GM21576 (cell line): Measurements from ENCODE around the gene SYNDIG1L.
"Not testable (repeated sequence)": the region's sequence is repeated elsewhere in the genome, so short reads cannot be mapped to it uniquely, and the experiment has no call there.

Experiments
- ATAC-seq: cut with Tn5 transposase; IDR thresholded peaks from one replicate; pipeline ENCODE4 v1.9.1; 2021; ENCODE audit warnings: mild to moderate bottlenecking, moderate library complexity; ENCODE audit not compliant: unreplicated experiment

Gene SYNDIG1L

DNA sequence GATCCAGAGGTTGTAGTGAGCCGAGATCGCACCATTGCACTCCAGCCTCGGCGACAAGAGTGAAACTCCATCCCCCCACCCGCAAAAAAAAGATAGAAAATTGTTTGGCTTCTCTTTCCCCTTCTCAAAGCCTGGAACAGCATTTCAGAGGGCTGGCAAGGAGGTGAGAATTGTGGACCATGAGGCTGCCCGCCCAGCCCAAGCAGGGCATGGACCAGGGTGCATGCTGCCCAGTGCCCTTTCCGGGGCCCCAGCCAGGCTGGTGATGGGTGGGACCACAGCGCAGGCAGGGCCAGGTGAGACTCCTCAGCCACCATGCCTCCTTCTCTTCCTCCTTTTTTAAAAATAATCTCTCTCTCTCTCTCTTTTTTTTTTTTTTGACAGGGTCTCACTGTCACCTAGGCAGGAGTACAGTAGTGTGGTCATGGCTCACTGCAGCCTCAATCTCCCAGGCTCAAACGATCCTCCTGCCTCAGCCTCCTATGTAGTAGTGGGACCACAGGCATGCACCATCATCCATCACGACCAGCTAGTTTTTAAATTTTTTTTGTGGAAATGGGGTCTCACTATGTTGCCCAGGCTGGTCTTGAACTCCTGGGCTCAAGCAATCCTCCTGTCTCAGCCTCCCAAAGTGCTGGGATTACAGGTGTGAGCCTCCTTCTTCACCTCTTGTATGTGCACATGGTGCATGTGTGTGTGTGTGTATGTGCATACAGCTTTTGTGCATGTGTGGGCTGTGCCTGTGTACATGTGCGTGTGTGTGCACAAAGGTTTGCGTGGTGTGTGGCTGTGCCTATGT, 22.2 kb downstream of the SYNDIG1L start:
- ATAC-seq: no peak

DNA sequence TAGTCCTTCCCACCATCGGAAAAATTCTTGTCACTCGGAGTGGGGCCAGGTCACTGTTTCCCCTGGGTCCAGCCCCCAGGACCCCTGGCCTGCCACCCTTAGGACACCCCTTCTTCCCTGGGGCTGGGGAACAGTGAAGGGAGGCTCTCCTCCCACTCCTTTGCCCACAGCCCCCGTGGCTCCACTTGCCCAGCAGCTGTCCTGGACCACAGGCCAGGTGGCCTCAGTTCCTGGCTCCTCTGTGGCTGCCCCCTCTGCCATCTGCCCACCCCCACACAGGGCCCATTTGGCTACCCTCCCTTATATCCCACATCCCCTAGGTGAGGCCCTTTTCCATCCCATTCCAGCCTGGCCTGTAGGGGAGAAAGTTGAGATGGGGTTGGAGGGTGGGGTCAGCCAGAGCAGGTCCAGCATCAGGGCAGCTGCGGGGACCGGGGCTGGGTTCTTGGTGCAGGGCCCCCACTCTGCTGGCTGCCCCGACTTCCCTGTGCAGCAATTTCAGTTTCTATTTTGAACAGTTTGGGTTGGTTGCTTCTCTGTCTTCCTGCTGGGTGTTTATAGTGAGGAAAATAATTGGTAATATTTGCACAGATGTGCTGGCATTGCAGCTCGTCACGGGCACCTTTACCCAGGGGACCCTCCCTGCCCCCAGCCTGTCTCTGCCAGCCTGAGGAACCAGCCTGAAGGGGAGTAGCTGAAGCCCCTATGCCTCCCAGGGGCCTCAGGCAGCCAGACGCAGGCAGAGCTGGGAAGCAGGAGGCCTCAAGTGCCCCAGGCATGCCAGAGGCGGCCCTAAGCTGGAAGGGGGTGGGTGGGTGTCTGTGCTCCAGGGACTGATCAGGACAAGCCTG, 23.4 kb downstream of the SYNDIG1L start:
- ATAC-seq: no peak

DNA sequence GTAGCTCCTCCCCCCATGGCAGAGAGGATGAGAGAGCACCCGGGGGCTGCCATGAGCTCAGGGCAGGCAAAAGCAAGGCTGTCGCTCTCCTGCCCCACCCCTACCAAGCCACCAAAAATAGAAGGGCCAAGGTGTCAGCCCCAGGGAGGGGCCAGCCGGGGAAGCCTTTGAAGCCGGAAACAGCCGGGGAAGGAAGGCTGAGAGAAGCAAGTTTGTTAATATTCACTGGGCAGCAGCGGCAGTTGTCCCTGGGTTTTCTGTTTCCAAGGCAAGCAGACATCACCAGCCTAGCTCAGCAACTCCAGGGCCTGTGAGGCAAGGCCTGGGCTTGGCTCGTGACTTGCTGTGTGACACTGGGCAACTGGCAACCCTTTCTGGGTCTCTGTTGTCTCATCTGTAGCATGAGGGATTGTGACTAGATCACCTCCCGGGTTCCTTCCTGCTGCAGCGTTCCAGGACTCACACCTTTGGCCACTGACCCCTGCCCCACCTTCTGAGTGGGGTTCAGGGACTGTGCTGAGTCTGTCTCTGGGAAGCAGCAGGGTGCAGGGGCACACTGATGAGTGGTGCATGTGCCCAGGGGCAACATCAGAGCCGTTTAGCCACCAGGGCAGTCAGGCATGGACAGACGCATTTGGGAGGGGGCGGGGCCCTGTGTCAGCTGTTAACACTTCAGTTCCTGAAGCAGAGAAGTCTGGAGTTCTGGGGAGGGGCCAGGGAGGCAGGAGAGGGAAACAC, 24.3 kb downstream of the SYNDIG1L start:
- peak; percentile 77 for ATAC-seq

DNA sequence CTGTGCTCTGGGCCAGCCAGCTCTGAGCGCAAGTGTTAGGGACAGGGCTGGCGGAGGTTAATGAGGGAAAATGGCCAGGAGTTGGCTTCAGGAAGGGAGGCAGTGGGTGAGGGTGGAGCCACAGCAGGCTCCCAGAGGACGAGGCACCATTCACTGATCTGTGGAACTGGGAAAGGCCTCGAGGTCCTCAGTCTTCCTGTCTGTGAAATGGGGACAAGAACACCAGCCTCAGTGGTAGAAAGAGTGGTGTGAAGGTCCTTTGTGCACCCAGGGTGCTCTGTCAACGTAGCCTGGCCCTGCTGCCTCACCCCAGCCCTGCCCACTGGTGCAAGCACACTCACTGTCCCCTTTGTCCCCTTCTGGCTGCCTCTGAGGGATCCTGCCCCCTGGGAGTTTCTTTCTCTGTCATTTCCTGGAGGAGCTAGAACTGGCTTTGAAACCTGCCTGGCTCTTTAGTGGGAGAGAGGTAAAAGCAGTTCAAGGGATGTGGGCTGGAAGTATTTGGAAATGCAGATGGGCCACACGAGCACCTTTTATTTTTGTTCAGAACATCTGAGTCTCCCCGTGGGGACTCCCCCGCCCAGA, 25.0 kb downstream of the SYNDIG1L start:
- ATAC-seq: peak; percentile 3

DNA sequence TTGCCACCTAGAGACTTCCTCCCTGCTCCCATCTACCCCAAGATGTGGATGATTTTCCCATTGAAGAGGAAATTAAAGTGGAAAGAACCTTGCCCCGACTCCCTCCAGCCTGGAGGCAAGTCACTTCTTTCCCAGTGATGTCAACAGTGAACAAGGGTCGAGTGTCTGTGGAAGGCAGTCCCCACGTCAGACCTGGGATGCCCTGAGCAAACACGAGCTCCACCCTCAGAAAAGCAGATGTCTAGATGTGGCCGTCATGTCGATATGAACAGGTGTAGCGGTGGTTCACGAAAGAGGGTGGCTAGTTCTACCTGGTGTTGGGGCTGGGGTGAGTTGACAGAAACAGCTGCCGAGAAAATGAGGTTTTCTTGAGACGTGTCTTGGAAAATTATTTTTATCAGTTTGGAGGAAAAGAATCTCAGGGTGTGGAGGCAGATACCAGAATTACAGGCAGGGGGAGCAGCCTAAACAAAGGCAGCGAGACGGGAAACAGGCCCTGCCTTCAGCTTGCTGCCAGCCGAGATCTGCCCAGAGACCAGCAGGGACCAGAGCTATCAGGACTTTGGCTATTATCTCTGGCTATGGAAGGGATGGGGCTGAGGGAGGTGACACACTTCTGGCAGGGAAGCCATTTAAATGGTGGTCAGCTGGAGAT, 25.9 kb downstream of the SYNDIG1L start:
- ATAC-seq: no peak

DNA sequence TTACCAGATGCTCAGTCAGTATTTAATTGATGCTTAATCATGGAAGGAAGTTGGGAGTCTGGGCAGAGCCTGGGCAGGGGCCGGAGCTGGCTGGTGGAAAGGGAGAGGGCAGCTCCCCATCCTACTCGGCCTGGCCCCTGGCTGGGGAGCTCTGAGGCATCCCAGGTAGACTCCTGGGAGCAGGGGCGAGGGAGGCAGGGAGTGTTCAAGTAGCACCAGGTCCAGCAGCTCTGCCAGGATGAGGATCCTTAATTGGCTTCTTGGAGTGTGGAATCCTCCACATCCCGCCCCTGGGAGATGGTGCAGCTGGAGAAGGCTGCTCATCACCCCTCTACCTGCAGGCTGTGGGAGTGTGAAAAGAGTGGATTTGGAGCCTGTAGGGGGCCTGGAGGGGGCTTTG, 30.9 kb downstream of the SYNDIG1L start:
- no peak for ATAC-seq

DNA sequence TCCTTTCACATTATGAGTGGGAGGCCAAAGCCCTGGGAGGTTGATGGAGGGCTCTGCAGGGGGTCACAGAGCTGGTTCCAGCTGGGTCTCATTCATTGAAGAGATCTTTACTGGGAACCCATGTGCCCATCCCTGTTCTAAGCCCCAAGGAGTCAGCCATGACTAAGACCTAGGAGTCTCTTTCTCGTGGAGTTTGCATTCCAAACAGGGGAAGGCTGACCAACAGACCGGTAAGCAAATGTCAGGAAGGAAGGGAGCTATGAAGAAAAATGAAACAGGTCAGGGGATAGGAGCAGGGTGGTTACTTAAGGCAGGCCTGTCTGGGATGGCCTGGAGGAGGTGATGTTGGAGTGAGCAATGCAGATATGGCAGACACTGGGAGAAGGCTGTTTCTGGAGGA, 31.5 kb downstream of the SYNDIG1L start:
- ATAC-seq: no peak

DNA sequence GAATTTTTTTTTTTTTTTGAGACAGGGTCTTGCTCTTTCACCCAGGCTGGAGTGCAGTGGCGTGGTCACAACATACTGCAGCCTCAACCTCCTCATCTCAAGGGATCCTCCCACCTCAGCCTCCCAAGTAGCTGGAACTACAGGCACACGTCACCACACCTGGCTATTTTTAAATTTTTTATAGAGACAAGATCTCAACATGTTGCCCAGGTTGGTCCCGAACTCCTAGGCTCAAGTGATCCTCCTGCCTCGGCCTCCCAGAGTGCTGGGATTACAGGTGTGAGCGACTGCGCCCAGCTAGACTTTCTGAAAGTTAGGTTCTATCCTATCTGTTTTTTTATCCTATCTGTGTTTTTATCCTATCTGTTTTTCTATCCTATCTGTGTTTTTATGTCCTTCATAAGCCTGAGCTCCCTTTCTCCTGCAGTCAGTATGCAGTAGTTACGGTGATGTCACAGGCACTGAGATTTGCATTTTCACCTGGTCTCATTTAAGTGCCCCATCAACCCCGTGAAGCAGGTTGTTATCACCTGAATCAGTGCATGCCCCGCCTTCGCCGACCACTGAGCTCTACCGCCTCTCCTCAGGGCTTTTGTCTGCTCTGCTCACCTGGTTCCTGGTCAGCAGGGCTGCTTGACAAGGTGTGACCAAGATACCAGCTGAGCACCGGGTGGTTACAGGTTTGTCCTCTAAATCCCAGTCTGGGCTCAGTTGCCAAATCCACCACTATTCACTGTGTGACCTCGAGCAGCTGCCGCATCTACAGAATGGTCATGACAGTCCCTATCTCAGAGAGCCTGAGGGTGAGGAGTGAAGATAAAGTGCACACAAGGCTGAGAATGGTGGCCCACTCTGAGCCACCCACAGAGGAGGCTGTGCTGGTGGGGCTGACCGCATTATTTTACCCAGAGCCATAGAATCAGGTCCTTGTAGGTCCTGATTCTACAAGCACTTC, 33.1 kb downstream of the SYNDIG1L start:
- no peak for ATAC-seq

DNA sequence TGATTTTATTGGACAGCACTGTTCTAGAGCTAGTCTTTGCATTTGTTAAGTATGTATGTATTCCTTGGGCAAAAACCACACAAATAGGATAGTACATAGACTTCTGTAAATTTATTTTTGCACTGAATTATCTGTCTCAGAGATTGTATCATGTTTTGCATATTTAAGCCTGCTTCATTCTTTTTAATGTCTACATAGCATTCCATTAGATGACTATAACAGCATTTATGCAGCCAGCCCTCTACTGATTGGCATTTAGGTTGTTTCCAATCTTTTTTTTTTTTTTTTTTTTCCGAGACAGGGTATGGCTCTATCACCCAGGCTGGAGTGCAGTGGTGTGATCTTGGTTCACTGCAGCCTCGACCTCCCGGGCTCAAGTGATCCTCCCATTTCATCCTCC, 34.5 kb downstream of the SYNDIG1L start:
- no peak for ATAC-seq

DNA sequence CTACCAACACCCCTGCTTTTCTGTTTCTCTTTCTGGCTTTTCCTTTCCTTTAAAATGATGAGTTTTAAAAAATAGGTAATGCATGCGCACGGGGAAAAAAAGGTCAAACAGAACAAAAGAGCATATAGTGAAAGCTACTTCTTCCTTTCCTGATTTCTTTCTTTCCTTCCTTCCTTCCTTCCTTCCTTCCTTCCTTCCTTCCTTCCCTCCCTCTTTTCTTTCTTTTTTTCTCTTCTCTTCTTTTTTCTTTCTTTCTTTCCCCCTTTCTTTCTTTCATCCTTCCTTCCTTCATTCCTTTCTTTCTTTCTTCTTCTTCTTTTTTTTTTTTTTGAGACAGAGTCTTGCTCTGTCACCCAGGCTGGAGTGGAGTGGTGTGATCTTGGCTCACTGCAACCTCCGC, 35.5 kb downstream of the SYNDIG1L start:
- not testable (repeated sequence) for ATAC-seq

DNA sequence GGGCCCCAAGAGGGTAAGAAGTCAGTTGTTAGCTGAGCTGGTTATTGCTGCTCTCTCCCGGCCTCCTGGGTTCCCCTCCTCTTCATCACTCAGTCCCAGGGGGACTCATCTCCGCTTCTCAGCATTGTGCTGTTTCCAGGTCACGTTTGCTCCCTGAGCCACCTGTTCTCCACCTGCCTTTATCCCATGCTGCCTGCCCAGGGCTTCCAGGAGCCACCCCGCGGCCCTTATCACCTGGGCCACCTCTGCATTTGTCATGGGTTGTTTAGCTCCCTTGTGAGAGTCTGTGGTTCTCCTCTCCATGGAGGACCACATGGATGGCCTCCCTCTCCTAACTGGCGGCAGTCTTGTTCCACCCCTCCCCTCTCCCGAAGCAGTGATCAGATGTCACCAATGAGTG, 36.0 kb downstream of the SYNDIG1L start:
- ATAC-seq: no peak

DNA sequence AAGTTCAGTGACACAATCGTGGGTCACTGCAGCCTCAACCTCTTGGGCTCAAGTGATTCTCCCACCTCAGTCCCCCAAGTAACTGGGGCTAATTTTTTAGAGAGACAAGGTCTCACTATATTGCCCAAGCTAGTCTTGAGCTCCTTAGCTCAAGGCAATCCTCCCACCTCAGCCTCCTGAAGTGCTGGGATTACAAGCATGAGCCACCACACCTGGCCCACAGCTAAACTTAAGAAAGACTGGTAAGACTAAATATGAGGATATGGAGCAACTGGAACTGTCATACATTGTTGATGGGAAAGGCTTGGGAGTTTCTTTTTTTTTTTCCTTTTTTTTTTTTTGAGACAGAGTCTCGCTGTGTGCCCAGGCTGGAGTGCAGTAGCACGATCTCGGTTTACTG, 43.8 kb downstream of the SYNDIG1L start:
- no peak for ATAC-seq

DNA sequence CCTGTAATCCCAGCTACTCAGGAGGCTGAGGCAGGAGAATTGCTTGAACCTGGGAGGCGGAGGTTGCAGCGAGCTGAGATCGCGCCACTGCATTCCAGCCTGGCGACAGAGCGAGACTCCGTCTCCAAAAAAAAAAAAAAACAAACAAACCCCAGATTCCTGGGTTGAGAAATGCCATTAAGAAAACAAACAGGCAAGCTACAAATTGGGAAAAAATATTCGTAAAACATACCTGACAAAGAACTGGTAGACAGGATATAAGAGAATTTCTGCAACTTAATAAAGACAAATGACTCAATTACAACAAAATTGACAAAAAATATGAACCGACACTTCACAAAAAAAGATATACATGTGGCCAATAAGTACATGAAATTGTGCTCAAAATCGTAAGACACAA, 44.4 kb downstream of the SYNDIG1L start:
- ATAC-seq: not testable (repeated sequence)

DNA sequence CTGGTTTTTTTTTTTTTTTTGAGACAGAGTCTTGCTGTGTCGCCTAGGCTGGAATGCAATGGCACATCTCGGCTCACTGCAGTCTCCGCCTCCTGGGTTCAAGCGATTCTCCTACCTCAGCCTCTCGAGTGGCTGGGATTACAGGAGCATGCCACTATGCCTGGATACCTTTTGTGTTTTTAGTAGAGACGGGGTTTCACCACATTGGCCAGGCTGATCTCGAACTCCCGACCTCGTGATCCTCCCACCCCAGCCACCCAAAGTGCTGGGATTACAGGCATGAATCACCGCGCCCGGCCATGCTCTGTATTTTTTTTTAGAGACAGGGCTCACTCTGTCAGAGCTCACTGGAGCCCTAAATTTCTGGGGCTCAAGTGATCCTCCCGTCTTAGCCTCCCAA, 45.2 kb downstream of the SYNDIG1L start:
- no peak for ATAC-seq

DNA sequence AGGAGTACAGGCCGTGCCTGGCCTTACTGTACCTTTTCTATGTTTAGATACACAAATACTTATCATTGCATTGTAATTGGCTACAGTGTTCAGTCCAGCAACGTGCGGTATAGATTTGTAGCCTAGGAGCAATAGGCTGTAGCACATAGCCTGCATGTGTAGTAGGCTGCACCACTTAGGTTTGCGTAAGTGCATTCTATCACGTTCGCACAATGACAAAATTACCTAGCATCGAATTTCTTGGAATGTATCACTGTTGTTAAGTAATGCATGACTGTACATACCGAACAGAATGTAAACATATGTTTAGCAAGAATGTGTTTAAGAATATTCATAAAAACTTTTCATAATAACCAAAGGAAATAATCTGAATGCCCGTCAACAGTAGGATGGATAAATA, 45.8 kb downstream of the SYNDIG1L start:
- no peak for ATAC-seq

DNA sequence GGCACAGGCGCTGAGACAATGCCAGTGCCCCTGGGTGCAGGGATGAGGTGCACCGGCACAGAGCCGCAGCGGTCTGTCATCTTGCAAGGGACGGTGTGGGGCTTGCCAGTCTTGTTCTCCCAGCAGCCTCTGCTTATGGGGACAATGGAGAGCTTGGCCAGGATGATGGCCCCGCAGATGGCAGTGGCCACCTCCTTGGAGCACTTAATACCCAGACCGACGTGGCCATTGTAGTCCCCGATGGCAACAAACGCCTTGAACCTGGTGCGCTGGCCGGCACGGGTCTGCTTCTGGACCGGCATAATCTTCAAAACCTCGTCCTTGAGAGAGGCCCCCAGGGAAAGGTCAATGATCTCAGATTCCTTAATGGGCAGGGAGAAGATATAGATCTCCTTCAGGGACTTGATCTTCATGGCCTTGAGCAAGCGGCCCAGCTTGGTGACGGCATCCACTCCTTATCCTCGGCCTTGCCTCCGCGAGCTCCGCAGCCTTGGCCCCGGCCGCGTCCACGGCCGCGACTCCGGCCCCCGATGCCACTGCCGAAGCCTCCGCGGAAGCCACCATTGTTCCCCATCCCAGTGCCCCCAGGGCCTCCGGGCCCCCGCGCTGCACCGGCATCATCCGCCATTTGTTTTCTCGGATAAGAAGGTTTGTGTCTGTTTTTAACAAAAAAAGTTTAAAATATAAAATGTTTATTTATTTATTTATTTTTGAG, 47.9 kb downstream of the SYNDIG1L start:
- no peak for ATAC-seq

DNA sequence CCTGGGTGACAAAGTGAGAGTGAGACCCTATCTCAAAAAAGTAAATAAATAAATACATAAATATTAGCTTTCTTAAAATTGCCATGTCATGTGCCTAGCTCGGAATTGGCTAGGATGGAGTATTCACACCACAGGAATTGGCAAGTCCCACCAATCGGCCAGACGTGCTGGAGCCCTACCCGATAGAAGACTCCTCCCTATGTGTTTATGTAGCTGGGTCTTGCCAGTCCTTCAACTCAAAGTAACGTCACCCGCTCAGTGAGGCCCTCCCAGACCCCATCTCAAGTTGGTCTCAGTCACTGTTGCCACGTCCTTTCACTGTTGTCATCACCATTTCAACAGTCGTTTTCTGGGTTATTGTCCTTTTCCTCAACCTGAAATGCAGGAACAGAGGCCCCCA, 57.6 kb downstream of the SYNDIG1L start:
- no peak for ATAC-seq

DNA sequence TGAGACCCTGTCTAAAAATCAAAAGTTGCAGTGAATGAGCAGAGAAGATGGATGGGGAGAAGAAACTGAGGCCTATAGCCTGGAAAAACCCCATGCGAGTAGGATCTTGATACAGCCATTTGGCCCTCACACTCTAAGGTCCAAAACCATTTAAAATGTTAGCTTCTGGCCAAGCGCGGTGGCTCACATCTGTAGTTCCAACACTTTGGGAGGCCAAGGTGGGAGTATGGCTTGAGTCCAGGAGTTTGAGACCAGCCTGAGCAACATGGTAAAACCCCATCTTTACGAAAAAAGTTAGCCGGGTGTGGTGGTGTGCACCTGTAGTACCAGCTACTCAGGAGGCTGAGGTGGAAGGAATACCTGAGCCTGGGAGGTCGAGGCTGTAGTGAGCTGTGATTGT, 58.0 kb downstream of the SYNDIG1L start:
- ATAC-seq: no peak
